Hematopoietic multipotent progenitor cell treated with erythropoietin and hydrocortisone succinate and interleukin-3 and kit ligand, for 4 days (in vitro differentiated cells): ENCODE data around the gene ACSM6.
A peak's percentile ranks its signal among the peaks of the same experiment; 100 is the strongest.

Experiments used
- DNase-seq: peaks from one replicate; pipeline ENCODE4 v3.0.0-alpha.2; 2015

ACSM6 gene

DNA sequence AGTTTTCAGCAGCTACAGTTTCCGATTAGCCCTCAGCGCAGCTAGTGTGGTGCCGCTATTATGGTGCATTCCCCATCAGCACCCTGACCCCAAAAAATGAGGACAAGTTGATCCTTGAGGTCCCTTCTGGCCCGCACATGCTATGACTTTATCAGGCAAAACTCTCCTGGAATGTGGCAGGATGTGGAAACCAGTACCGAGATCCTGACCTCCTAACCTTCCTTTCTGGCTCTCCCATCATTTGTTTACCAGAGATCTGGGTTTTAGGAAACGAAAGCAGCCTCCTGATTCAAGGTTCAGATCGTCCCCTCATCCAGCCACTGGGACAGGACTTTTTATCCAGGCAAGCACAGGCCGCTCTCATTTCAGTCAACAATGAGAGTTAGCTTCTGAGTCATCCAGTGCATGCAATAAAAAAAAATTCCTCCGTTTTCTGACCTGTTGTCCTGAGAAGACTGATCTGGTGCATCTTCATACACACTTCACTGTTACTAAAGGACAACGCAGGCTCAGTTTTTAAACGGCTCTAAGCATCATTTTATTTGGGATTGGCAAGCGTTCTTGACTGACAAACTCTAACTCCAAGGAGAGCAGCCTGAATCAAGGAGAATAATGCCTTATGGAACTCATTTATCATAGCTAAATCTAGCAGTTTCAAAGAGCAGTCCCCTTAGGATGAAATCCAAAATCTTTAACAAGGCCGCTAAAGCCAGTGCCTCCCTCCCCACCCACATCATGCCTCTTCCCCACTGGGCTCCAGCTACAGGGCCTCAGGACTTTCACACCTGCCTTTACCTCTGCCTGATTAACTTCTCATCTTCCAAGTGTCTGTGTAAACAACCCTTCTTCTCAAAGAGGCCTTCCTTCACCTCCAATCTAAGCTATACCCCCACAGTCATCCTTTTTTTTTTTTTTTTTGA lies 79.6 kb downstream of the ACSM6 start:
- DNase-seq = no peak

DNA sequence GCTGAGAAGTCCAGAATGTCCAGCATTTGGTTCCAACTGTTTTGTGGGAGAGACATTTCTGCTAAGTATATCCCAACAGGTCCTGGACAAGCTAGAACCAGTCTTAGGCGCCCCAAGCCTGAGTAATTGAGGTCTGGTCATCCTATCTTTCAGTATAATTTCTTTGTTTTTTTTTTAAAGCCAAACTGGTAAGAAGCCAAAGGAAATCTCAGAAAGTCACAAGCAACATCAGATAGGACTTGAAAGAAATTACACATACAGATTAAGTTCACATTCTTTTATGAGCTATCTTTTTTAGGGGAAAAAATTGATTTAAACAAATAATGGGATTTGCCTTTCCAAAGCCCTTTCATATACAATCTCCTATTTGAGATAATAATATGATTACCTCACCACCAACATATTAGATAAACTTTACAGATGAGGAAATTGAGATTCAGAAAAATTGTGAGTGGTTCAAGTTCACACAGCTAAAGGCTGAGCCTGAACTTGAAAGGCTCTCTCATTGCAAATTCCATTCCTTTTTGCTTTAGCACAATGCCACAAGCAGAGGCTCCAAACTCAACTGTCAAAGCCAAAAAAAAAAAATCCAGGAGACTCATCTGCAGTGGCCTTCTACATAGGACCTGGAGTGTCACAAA lies 81.8 kb downstream of the ACSM6 start:
- no peak for DNase-seq

DNA sequence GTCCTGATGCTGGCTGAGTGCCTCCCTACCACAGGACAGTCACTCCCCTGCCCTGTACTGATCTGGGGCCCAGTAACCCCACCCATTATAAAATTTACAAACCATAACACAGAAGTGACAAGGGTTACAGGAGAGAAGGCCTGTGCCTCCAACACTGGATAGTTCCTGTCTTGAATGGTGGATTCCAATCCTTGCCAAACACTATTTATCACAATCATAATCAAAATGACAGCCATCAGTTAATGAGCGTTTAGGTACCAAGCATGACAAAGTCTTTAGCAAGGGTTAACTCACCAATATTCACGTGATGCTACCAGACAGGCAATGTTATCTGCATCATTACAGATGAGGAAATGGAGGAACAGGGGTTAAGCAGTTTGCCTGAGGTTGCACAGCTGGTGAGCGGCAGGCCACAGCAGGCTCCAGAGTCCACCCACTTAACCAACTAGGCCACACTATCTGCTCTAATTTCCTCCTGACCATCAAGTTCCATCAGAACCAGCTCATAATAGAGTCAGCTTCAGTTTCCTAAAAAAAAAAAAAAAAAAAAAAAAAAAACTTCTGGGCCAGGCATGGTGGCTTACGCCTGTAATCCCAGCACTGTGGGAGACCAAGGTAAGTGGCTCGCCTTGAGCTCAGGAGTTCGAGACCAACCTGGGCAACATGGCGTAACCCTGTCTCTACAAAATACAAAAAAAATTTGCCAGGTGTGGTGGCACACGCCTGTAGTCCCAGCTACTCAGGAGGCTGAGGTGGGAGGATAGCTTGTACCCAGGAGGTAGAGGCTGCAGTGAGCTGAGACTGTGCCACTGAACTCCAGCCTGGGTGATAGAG lies 82.5 kb downstream of the ACSM6 start:
- peak; percentile 95 for DNase-seq

DNA sequence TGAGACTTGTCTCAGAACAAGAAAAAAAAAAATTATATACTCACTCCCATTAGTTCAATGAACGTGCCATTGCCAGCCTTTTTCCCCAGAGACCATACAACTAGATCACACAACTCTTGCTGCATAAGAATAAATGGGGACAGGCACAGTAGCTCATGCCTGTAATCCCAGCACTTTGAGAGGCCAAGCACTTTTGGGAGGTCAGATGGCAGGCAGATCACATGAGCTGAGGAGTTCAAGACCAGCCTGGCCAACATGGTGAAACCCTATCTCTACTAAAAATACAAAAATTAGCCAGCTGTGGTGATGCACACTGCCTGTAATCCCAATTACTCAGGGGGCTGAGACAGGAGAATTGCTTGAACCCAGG lies 83.1 kb downstream of the ACSM6 start:
- DNase-seq = no peak

DNA sequence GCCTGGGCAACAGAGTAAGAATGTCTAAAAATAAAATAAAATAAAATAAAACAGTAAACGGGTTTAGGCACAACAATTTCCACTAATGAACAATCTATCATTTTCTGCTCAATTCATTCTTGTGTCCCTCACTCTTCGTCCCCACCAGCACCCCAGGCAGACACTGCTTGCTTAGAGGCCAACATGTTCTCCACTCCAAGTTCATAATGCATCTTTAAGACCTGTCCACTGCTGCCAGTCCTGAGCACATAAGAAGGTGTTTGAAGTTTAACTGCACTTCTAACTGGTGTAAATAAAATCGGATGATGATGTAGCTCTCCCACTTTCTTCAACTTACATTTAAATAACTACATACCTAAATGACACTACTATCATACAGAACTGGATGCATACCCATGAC lies 83.6 kb downstream of the ACSM6 start:
- no peak for DNase-seq
